HG02885 (cell line): ENCODE data around the gene DOK3.
"Not testable (repeated sequence)": the region's sequence is repeated elsewhere in the genome, so short reads cannot be mapped to it uniquely, and the experiment has no call there.

ENCODE experiments used
- ATAC-seq: cut with Tn5 transposase; IDR thresholded peaks from one replicate; pipeline ENCODE4 v1.9.1; 2021; ENCODE audit warnings: mild to moderate bottlenecking; ENCODE audit not compliant: unreplicated experiment, poor library complexity

Gene DOK3

DNA sequence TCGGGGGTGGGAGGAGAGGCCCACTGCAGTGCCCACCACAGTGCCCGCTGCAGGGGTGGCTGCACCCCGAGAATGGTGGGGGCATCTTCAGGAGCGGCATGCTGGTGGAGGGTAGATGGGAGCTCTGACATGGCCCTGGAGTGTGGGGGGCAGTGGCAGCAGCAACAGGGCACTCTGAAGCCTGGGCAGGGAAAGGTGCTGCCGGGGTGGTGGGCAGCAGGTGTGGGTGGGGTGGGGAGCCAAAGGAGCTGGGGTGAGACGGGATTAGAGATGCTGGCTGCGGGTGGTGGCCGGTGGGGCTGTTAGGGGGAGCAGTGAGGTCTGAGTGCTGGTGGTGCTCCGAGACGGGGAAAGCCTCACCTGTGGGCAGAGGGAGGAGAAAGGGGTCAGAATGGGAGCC lies 26.8 kb upstream of the DOK3 start:
- no peak for ATAC-seq

DNA sequence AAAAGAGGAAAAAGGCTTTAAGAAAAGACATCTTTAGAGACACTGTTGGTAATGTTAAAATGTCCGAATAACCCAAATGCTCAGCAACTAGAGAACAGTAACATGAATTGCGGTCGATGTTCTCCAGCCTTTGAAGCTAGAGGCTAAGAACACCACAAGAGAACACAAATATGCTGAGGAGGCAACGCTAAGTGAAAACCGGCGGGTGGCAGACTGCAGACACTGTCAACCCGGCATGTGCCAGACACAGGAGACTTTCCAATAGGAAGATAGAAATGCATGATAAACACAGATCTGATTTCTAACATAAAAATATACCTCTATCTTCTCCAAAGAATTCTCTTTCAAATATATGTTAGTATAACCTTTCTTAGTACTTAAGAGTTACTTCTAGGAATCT lies 25.5 kb upstream of the DOK3 start:
- no peak for ATAC-seq

DNA sequence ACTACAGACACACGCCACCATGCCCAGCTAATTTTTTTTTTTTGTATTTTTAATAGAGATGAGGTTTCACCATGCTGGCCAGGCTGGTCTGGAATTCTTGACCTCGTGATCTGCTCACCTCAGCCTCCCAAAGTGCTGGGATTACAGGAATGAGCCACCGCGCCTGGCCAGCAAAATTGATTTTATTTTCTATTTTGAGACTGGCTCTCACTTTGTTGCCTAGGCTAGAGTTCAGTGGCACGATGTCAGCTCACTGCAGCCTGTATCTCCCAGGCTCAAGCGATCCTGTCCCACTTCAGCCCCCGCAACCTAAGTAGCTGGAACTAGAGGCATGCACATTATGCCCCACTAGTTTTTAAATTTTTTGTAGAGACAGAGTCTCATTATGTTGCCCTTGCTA lies 24.8 kb upstream of the DOK3 start:
- not testable (repeated sequence) for ATAC-seq

DNA sequence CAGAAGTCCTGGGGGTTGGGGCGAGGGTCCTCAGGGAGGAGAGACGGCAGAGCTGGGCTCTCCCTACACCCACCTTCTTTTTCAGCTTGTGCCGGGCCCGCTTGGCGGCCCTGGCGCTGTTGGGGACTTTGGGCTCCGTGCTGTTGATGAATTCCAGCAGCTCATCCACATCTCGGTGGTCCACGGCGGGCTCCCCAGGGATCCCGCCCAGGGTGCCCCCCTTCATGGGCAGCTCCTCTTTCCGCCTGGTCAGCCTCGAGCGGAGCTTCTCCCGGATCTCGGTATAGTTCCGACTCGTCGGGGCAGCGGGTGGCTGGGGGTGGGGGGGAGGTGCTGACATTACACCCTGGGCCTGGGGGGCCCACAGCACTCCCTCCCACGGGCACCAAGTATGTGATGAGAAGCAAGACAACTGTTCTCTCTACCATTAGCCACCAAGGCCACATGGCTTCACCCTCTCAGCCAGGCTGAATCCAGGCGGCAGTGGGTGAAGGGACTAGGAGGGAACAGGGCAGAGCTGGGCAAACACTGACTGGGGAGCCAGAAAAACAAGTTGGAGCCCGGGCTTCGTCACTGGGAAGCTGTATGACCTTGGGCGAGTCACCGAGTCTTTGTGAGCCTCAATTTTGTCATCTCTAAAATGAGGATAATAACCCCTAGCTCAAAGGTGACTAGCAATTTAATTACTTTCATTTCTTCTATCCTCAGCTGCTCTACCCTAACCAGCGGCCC lies 21.7 kb upstream of the DOK3 start:
- no peak for ATAC-seq

- ATAC-seq, result no peak
Observed at GRCh38 chr5:177530638-177531037, 21.0 kb upstream of the DOK3 start.

GRCh38 chr5:177529247-177530203 lies 19.9 kb upstream of the DOK3 start:
- ATAC-seq, result no peak

DNA sequence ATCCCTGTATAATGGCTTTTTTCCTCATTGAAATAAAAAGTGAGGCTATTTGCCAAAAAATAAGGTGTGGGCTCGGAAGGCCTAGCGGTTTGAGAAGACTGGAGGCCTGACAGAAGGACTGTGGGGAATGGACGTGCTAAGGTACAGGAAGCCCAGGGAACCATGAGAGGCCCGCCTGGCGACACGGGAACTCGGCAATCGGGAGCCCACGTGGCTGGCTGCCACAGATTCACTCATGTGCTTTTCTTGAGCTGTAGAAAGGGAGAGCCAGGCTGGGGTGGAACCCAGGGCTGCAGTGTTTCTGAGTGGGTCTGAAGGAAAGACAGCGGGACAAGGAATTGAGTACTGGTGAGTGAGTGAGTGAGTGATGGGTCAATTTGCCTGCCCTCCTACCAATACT lies 19.0 kb upstream of the DOK3 start:
- no peak for ATAC-seq

- no peak for ATAC-seq
Observed at GRCh38 chr5:177527595-177527994, 18.0 kb upstream of the DOK3 start.

- ATAC-seq, result no peak
Observed at GRCh38 chr5:177526791-177527190, 17.2 kb upstream of the DOK3 start.

GRCh38 chr5:177526191-177526590 lies 16.6 kb upstream of the DOK3 start:
- no peak for ATAC-seq

DNA sequence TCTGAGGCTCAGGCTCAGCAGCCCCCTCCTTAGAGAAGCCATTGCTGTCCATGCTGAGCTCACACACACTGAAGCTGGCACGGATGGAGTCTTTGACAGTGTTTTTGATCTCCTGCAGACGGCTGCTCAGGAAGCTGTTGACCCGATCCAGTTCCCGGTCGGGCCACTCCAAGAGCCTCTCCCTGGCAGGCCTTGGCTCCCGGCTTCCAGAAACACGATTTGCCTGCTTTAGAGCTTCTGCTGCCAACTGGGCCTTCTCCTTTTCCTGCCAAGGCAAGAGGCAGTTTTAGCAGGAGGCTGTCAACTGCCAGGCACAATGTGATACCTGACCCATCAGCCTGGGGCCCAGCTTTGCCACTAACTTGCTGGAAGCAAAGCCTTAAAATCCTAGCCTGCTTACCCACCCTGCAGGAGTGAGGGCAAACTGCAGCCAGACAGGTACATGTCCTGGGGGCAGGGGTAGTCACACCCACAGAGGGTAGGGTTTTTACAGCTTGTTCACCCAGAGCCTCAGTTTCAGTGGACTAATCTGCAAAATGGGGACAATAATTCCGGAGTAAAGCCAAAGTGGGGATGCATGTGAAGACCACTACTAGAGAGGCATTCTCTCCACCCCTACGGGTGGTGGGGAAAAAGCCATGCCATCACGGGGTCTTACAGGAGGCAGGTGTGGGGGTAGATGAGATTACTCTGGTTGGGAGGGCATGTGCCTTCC lies 15.5 kb upstream of the DOK3 start:
- ATAC-seq, result no peak

DNA sequence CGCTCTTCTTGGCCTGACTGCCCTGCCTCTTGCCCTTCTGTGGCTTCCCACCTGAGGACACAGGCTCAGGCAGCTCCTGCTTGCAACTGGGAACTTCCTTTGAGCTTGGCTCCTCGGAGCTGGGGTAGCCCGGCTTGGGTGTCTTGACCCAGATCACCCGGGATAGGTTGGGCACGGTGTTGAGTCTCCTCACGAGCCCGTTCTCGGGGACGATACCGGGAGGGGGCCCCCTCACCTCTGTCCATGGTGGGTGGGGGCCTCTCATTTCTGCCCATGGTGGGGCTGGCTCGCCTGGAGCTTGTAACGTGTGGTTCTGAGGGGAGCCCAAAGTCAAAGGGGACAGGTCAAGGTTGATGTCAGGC lies 14.9 kb upstream of the DOK3 start:
- ATAC-seq, result no peak

GRCh38 chr5:177523711-177524538 lies 14.3 kb upstream of the DOK3 start:
- ATAC-seq, result no peak

DNA sequence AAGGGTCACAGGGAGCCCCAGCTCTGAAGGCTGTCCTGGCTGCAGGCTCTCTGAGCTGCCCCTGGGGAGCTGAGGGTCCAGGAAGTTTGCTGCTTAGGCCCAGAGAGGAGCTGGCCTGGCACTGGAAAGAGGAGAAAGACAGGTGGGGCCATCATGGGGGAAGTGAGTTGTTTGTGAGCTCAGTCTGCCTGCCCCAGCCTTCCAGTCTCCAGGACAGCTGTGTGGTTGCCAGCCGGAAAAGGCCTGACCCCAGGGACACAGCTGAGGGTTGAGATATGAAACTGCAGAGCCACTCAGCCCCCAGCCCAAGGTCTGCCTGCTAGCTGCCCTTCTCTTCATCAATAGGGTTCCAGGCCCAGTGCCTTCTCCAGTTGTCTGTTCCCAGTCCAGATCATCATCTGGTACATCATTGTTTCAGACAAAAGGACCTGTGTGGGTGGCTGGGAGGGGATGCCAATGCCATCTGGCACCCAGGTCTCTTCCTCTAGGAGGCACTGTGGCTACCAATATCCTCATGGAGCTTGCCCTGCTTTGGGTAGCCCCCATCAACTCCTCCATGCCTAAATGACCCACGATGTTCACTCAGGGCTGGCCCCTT lies 11.4 kb upstream of the DOK3 start:
- ATAC-seq, result no peak

DNA sequence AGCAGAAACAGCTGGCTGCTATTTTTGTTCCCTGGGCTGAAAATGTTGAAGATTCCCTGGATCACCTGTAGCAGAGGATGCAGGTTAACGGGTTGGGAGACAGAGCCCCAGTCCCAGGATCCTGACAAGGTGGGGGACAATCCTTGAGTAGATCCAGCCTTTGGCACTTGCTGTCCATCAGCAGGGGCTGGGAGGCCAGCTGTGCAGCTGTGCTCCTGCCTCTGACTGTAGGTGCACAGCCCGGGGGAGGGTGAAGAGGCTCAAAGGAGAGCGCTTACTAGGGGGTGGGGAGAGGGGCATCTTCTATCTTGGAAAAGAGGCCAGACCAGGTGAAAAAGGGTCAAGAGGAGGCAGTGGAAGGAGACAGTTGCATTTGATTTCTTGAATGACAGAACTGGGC lies 10.6 kb upstream of the DOK3 start:
- ATAC-seq, result no peak

DNA sequence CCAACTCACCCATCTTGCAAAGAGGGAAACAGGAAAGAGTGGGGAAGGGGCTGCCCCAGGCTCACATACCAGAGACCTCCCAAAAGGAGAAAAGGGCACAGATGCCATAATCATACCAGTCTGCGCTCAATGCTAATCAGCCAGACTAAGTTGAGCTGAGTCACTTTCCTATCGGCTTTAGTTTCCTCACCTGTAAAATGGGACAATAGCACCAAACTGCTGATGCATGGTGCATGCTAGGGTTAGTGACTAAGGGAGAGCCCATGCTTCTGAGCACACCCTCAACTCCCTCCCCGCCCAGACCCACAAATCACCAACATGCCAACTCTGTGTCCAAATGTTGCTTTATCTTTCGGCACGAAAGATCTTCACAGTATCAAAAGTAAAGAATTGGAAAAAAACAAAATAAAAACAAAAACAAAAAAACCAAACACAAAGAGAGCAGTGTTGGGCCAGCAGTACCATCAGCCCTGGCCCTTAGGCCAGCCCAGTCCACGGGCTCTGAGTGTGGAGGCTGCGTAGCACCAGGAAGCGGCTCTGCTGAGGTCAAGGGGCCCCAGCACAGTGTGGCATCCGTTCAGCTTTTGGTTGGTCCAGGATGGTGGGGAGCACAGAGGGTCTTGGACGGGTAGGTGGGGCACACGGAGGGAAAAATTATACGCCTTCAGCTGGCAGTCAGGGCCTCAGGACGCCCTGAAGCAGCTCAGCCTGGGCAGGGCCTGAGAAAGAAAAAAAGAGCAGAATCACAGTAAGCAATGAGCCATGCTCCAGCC lies 10.0 kb upstream of the DOK3 start:
- no peak for ATAC-seq

DNA sequence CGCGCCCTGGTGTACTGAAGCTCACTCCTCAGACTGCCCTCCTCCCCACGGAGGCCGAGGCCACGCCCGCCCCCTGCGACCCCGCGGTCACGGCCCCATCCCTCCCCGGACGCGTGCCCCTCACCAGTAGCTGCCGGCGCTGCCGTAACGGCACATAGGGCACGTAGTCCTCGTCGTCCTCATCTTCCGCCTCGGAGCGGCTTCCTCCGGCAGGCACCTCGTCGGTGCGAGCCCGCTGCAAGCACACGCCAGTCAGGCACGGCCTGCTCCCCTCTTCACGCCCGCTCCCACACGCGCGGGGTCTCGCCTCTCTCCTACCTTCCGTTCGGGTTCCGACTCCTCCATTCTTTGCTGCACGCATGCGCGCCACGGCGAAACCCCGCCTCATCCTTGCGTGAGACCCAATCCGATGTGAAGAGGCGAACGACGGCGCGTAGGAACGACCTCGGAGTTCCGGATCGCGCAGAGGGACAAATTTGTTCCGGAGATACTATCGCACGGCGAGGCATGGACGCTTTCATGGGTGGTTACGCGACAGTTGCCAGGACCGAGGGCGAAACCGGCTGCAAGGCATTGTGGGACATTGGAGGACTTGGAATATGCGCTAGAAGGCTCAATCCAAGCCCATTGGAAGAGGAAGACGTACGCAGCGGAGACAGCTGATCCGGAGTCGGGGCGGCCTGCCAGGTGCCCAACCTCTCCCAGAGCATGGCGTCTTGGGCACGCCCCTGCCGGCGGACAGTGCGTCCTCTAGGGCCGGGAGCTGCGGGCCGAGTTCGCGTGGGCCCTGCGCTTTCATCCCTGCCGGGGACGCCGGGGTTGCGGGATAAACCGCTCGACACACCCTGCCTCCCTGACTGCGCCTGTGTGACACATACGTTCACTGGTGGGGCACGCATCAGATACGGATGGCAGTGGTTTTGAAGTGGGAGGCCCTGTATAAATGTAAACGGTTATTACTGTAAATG lies 7.3 kb upstream of the DOK3 start, which contains the start of gene DDX41:
Gene DDX41 (minus strand): TSS at position 361 of the 968 bp plus-strand sequence. CDS start 16 bp downstream, at position 345.
- peak; percentile 82 for ATAC-seq

DNA sequence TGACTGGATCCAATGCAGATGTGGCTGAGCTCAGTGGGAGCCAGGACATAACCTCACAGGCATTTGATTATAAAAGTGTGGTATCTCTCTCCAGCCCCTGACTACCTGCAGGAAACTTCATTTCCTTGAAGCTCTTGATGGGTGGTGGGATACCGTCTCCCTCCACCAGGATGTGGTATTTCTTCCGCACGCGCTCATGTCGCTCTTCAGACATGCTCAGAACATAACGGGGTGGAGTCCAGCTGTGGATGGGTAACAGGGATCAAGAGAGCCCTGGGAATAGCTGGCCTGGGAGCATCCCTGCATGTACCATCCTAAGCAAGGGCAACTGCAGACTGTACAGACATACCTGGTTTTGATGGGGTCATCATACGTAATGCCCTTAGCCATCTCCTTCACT lies 6.0 kb upstream of the DOK3 start:
- ATAC-seq, result no peak
